Upper lobe of left lung (tissue), 6 donors: ENCODE data around the gene SH3GL2. TPM values are rescaled to one million over a fixed set of nuclear protein-coding genes. Genes with fewer than 3 reads are reported as not detected.

Source experiments
- ATAC-seq, 2 donors: fragments of 200-7000 bp; cut with Tn5 transposase; one replicate each; pipeline ENCODE4 v1.9.1; 2022; ENCODE audit warnings: mild to moderate bottlenecking in 2 of 2, moderate library complexity in 2 of 2; ENCODE audit not compliant: low FRiP score in 2 of 2
- DNase-seq, 2 donors: peaks; one replicate each; pipeline ENCODE4 v3.0.0-alpha.2; 2019 to 2020
- H3K27ac ChIP-seq, 4 donors: fragments of 200-600 bp; sonication (generic); one replicate each; pipeline ENCODE4 v1.5.1; 2016 to 2019
- H3K27me3 ChIP-seq, 4 donors: fragments of 200-600 bp; sonication (generic); one replicate each; pipeline ENCODE4 v1.5.1; 2017 to 2019
- H3K36me3 ChIP-seq, 4 donors: fragments of 200-600 bp; sonication (generic); one replicate each; pipeline ENCODE4 v1.5.1; 2016 to 2019
- H3K4me1 ChIP-seq, 4 donors: fragments of 200-600 bp; sonication (generic); one replicate each; pipeline ENCODE4 v1.5.1; 2018 to 2019
- H3K4me3 ChIP-seq, 4 donors: fragments of 200-600 bp; sonication (generic); one replicate each; pipeline ENCODE4 v1.5.1; 2017 to 2019; ENCODE audit warnings: mild to moderate bottlenecking in 2 of 4, moderate library complexity in 1 of 4
- H3K9me3 ChIP-seq, 4 donors: fragments of 200-600 bp; sonication (generic); one replicate each; pipeline ENCODE4 v1.5.1; 2018 to 2019
- EP300 ChIP-seq, 4 donors: sonication (generic); formaldehyde crosslinking; IDR thresholded peaks; one replicate each; pipeline ENCODE4 v1.5.1; 2017; ENCODE audit warnings: antibody characterized with exemption in 4 of 4, control low read depth in 2 of 4
- POLR2A ChIP-seq, 4 donors: fragments of 450-650 bp; IDR thresholded peaks; one replicate each; pipeline ENCODE4 v1.5.1; 2016 to 2017; ENCODE audit warnings: antibody characterized with exemption in 4 of 4, mild to moderate bottlenecking in 2 of 4
- POLR2AphosphoS5 ChIP-seq, 2 donors: sonication (generic); formaldehyde crosslinking; IDR thresholded peaks; one replicate each; pipeline ENCODE4 v1.5.1; 2017; ENCODE audit warnings: antibody characterized with exemption in 2 of 2
- WGBS, 2 donors: methylation state at CpG; one replicate each; pipeline ENCODE4 v1.1.5; 2017 to 2018; 5-methylcytosine and 5-hydroxymethylcytosine counted together
- total RNA-seq, 6 donors: library from RNA; depleted of rRNA in 4 of 6; stranded (reverse); fragments of >200 nt in 4 of 6; gene quantifications; one replicate each; pipeline versions ENCODE4 v1.1.0 to v1.2.1, GENCODE V29; 2016 to 2021
- TF ChIP-seq, protein P1 (sequence below), 6 experiments: fragments of 450-650 bp in 4 of 6; fragments of 200-600 bp in 2 of 6; sonication (generic) in 2 of 6; IDR thresholded peaks; one replicate each; pipeline ENCODE4 v1.5.1; 2016 to 2019; ENCODE audit warnings: antibody characterized with exemption in 6 of 6
- donor health status: DM: no; HTN: no; CAD: no; lungs with moderate emphysema.
- donor health status: DM: no; HTN: yes; CAD: no; lungs with severe emphysema.

Gene SH3GL2
- total RNA-seq, 6 donors from 2014 or later: 0.67 to 4.1 (median 1.3) TPM

DNA sequence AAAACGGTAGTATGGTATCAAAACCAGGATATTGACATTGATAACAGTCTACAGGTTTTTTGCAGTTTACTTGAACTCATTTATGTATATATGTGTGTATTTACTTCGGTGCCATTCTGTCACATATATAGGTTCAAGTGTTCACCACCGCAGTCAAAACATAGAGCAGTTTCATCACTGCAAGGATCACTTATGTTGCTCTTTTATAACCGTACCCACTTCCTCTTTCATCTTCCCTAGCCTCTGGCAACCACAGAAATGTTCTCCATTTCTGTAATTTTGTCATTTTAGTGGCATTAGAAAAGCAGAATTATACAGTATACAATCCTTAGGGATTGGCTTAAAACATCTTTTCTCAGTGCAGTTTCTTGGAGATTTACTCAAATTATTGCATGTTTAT lies 90.3 kb downstream of the SH3GL2 start:
- no peak overlapping the region for H3K27ac ChIP-seq
- H3K4me3 ChIP-seq: no peak overlapping the region
- no peaks in the 10 kb centered on the region for H3K9me3 ChIP-seq
- no peak for DNase-seq
- WGBS, 2 donors: 72% methylated on average over 4 of the region's 4 CpGs
- no peaks in the 10 kb centered on the region for H3K4me1 ChIP-seq
- no peaks in the 10 kb centered on the region for H3K36me3 ChIP-seq
- H3K27me3 ChIP-seq: no peaks in the 10 kb centered on the region
- ATAC-seq: no peak
- TF ChIP-seq EP300 (IDR thresholded peaks at IDR 0.05): no peak
- TF ChIP-seq POLR2AphosphoS5 (IDR thresholded peaks at IDR 0.05): no peak
- TF ChIP-seq, protein P1, sequence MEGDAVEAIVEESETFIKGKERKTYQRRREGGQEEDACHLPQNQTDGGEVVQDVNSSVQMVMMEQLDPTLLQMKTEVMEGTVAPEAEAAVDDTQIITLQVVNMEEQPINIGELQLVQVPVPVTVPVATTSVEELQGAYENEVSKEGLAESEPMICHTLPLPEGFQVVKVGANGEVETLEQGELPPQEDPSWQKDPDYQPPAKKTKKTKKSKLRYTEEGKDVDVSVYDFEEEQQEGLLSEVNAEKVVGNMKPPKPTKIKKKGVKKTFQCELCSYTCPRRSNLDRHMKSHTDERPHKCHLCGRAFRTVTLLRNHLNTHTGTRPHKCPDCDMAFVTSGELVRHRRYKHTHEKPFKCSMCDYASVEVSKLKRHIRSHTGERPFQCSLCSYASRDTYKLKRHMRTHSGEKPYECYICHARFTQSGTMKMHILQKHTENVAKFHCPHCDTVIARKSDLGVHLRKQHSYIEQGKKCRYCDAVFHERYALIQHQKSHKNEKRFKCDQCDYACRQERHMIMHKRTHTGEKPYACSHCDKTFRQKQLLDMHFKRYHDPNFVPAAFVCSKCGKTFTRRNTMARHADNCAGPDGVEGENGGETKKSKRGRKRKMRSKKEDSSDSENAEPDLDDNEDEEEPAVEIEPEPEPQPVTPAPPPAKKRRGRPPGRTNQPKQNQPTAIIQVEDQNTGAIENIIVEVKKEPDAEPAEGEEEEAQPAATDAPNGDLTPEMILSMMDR (IDR thresholded peaks at IDR 0.05): no peak
- no peak for TF ChIP-seq POLR2A (IDR thresholded peaks at IDR 0.05)

DNA sequence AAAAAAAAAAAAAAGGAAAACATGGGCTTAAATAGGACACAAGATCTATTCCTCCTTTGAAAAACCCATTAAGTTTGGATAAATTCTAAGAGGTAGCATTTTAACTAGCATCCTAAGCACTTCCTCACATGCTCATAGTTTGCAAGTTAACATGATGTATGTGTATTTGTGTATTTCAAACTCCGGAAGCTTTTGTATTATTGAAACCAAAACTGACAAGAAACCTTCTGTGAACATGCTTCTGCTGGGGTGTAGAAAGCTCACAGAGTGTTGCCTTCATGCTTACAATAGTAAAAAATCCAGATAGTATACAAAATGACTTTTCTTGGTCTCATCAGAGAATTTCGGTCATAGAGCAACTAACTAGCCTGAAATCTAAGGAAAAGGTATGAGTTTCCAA lies 103.8 kb downstream of the SH3GL2 start:
- no peak overlapping the region for H3K4me3 ChIP-seq
- H3K27ac ChIP-seq: no peak overlapping the region
- whole genome bisulfite sequencing, 2 donors: 86% methylated on average over 2 of the region's 2 CpGs
- no peaks in the 10 kb centered on the region for H3K36me3 ChIP-seq
- ATAC-seq: no peak
- H3K9me3 ChIP-seq: no peaks in the 10 kb centered on the region
- no peak for TF ChIP-seq EP300 (IDR thresholded peaks at IDR 0.05)
- TF ChIP-seq POLR2A (IDR thresholded peaks at IDR 0.05): no peak
- no peak for TF ChIP-seq POLR2AphosphoS5 (IDR thresholded peaks at IDR 0.05)
- TF ChIP-seq, protein P1 (IDR thresholded peaks at IDR 0.05): no peak
- H3K4me1 ChIP-seq: no peaks in the 10 kb centered on the region
- no peak for DNase-seq
- no peaks in the 10 kb centered on the region for H3K27me3 ChIP-seq

DNA sequence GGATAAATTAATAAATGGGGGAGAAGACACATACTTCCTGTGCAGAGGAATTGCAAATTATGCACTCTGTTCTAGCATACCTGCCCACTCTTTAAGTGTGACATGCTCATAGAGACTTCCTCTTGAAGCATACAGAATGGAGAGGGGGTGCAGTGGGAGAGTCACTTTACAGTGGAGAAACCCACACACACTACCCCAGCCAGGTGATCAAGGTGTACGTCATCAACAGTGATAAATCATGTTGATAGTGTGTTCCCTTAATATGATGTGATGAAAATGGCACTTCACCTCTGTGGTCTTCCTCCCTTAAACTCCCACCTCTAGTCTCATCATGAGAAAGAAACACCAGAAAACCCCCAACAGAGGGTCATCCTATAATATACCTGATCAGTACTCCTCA lies 110.0 kb downstream of the SH3GL2 start:
- 88 to 91% methylated on average over 1 of the region's 1 CpG for WGBS, 2 donors
- no peak overlapping the region for H3K4me3 ChIP-seq
- TF ChIP-seq, protein P1 (IDR thresholded peaks at IDR 0.05): no peak
- TF ChIP-seq POLR2A (IDR thresholded peaks at IDR 0.05): no peak
- TF ChIP-seq POLR2AphosphoS5 (IDR thresholded peaks at IDR 0.05): no peak
- TF ChIP-seq EP300 (IDR thresholded peaks at IDR 0.05): no peak
- ATAC-seq (no peak), DNase-seq (no peak)
- no peaks in the 10 kb centered on the region for H3K9me3 ChIP-seq
- H3K36me3 ChIP-seq: no peaks in the 10 kb centered on the region
- no peak overlapping the region for H3K27ac ChIP-seq
- H3K27me3 ChIP-seq: no peaks in the 10 kb centered on the region
- no peaks in the 10 kb centered on the region for H3K4me1 ChIP-seq

DNA sequence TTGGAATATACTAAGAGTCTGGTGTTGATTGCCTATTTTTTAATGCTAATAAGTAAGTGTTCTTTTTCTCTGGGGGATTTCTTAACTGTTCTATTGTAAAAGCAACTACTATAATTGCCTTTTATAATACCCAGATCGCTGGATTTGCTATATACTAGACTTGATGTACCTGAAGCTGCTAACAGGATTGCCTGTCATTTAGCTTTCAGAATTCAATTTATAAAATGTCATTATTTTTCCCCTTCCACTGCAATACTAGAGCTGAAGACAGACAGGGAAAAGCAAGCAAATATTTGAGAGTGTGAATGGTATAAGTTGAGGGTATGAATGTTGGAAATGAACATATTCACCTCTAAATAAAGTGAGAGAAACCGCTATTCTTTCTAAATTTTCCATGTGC lies 115.5 kb downstream of the SH3GL2 start:
- no peak for ATAC-seq
- H3K9me3 ChIP-seq: no peaks in the 10 kb centered on the region
- H3K4me3 ChIP-seq: no peak overlapping the region
- TF ChIP-seq POLR2A (IDR thresholded peaks at IDR 0.05) (no peak), POLR2AphosphoS5 (IDR thresholded peaks at IDR 0.05) (no peak), EP300 (IDR thresholded peaks at IDR 0.05) (no peak)
- TF ChIP-seq, protein P1 (IDR thresholded peaks at IDR 0.05): no peak
- H3K27ac ChIP-seq: no peak overlapping the region
- 80 to 88% methylated on average over 2 of the region's 2 CpGs for WGBS, 2 donors
- no peak for DNase-seq
- no peaks in the 10 kb centered on the region for H3K27me3 ChIP-seq
- H3K36me3 ChIP-seq: no peaks in the 10 kb centered on the region
- no peaks in the 10 kb centered on the region for H3K4me1 ChIP-seq

DNA sequence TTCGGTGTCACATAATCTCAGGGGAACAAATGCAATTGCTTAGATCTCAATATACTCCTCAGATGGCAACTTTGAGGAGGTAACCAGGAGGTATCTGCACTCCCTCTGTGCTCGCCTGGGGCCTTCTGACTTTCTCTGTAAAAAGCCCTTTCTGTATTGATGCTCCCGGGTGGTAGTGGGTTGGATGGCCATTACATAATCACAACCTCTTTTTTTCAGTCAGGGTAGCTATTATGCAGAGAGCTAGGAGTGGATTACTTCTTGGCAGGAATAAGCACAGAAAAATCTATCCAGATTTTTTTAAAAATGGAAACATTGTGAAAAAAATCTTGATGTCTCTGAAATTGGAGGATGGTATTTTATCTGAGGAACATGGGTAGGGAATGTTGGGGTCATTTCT lies 116.6 kb downstream of the SH3GL2 start:
- ATAC-seq: no peak
- no peaks in the 10 kb centered on the region for H3K9me3 ChIP-seq
- TF ChIP-seq POLR2A (IDR thresholded peaks at IDR 0.05) (no peak), POLR2AphosphoS5 (IDR thresholded peaks at IDR 0.05) (no peak), EP300 (IDR thresholded peaks at IDR 0.05) (no peak)
- TF ChIP-seq, protein P1 (IDR thresholded peaks at IDR 0.05): no peak
- no peak overlapping the region for H3K27ac ChIP-seq
- H3K36me3 ChIP-seq: no peaks in the 10 kb centered on the region
- no peak for DNase-seq
- no peaks in the 10 kb centered on the region for H3K27me3 ChIP-seq
- H3K4me1 ChIP-seq: no peaks in the 10 kb centered on the region
- 74 to 81% methylated on average over 3 of the region's 3 CpGs for WGBS, 2 donors
- H3K4me3 ChIP-seq: no peak overlapping the region
